SU-DHL-6 (cell line): ENCODE data around the gene TBP.

Experiments used
- H2AFZ ChIP-seq: fragments of 200-600 bp; sonication (generic); 2 replicates; pipeline ENCODE4 v1.6.1; 2014; ENCODE audit warnings: low read depth, mild to moderate bottlenecking, moderate library complexity, mixed read lengths, antibody characterized with exemption, low read length; ENCODE audit not compliant: severe bottlenecking
- H3F3A ChIP-seq: fragments of 200-600 bp; shearing (Covaris generic); 2 replicates; pipeline ENCODE4 v1.6.0; 2016; ENCODE audit warnings: antibody characterized with exemption, mild to moderate bottlenecking; ENCODE audit not compliant: insufficient read depth
- H3K27ac ChIP-seq: fragments of 200-600 bp; sonication (generic); 2 replicates; pipeline ENCODE4 v1.5.1; 2016; ENCODE audit warnings: low read depth, mild to moderate bottlenecking, low read length, moderate library complexity, mixed read lengths
- H3K27me3 ChIP-seq: fragments of 200-600 bp; sonication (generic), shearing (Covaris generic); 2 replicates; pipeline ENCODE4 v1.6.0; 2014; ENCODE audit warnings: mild to moderate bottlenecking, low read length
- H3K36me3 ChIP-seq: fragments of 200-600 bp; sonication (generic); 2 replicates; pipeline ENCODE4 v1.6.1; 2014; ENCODE audit warnings: mild to moderate bottlenecking, low read length, mixed read lengths
- H3K4me2 ChIP-seq: fragments of 300-600, 200-600 bp; shearing (Covaris generic), sonication (generic); 2 replicates; pipeline ENCODE4 v1.6.0; 2014; ENCODE audit warnings: low read length, low read depth, mild to moderate bottlenecking; ENCODE audit not compliant: poor library complexity, severe bottlenecking
- H3K4me3 ChIP-seq: fragments of 200-600 bp; sonication (generic); 2 replicates; pipeline ENCODE4 v1.5.1; 2014; ENCODE audit warnings: antibody characterized with exemption, low read length, mild to moderate bottlenecking, mixed read lengths; ENCODE audit not compliant: insufficient read depth, poor library complexity, severe bottlenecking
- H3K79me2 ChIP-seq: fragments of 200-600 bp; sonication (generic); 2 replicates; pipeline ENCODE4 v1.6.1; 2014; ENCODE audit warnings: mild to moderate bottlenecking, low read length, moderate library complexity; ENCODE audit not compliant: insufficient read depth
- H3K9ac ChIP-seq: fragments of 200-600 bp; sonication (generic); 2 replicates; pipeline ENCODE4 v1.7.0; 2014; ENCODE audit warnings: mild to moderate bottlenecking, low read length
- H3K9me2 ChIP-seq: fragments of 200-600 bp; sonication (generic); replicated peaks from 2 replicates; pipeline ENCODE4 v1.6.1; 2014; ENCODE audit warnings: low read length; ENCODE audit not compliant: insufficient read depth
- H3K9me3 ChIP-seq: fragments of 200-600 bp; sonication (generic); 2 replicates; pipeline ENCODE4 v1.6.1; 2014; ENCODE audit warnings: low read length, mixed read lengths; ENCODE audit not compliant: insufficient read depth
- H4K20me1 ChIP-seq: fragments of 200-600 bp; sonication (generic); 2 replicates; pipeline ENCODE4 v1.6.1; 2014; ENCODE audit warnings: low read depth, mild to moderate bottlenecking, antibody characterized with exemption, low read length, moderate library complexity, mixed read lengths
- EZH2phosphoT487 ChIP-seq: fragments of 200-600 bp; sonication (generic), shearing (Covaris generic); conservative IDR thresholded peaks from 2 replicates; pipeline ENCODE4 v1.6.1; 2018; ENCODE audit warnings: mild to moderate bottlenecking, antibody characterized with exemption, low read length, moderate library complexity, mixed read lengths
- TF ChIP-seq, protein P1 (sequence below): fragments of 200-600 bp; sonication (generic); IDR thresholded peaks from one replicate; pipeline ENCODE4 v1.5.1; 2017; ENCODE audit warnings: antibody characterized with exemption, mild to moderate bottlenecking, low read length, moderate library complexity; ENCODE audit not compliant: insufficient read depth, poor library complexity, severe bottlenecking

Gene TBP

DNA sequence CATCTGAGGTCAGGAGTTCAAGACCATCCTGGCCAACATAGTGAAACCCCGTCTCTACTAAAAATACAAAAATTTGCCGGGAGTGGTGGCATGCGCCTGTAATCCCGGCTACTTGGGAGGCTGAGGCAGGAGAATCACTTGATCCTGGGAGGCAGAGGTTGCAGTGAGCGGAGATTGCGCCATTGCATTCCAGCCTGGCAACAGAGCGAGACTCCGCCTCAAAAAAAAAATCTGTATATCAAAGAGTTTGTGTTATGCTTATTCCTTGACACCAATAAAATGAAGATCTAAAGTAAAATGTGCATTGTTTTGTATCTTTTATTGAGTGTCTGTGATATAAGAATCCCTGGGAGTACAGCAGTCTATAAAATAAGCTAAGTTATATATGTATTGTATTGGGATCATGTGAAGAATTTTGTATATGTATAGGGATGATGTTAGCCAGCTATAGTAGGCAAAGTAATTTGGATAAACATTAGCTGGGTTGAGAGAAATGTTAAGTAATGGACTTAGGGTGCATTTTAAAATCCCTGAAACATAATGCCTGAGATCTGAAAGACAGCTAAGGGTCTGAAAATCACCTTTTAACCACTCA is 10.9 kb downstream of the TBP start:
- Histone ChIP-seq H3F3A (no peaks in the 10 kb centered on the region; the same call in 1 of the 2 replicates), H3K4me2 (no peak overlapping the region), H3K9me2 (no peaks in the 10 kb centered on the region), H2AFZ (no peak overlapping the region), H3K9me3 (no peaks in the 10 kb centered on the region), H3K27ac (no peak overlapping the region), H3K36me3 (peaks cover 54% of the 10 kb centered on the region; the same call in 1 of the 2 replicates), H3K9ac (no peak overlapping the region), H4K20me1 (no peaks in the 10 kb centered on the region), H3K27me3 (no peaks in the 10 kb centered on the region), H3K4me3 (no peak overlapping the region), H3K79me2 (peaks cover 19% of the 10 kb centered on the region)
- TF ChIP-seq, protein P1, sequence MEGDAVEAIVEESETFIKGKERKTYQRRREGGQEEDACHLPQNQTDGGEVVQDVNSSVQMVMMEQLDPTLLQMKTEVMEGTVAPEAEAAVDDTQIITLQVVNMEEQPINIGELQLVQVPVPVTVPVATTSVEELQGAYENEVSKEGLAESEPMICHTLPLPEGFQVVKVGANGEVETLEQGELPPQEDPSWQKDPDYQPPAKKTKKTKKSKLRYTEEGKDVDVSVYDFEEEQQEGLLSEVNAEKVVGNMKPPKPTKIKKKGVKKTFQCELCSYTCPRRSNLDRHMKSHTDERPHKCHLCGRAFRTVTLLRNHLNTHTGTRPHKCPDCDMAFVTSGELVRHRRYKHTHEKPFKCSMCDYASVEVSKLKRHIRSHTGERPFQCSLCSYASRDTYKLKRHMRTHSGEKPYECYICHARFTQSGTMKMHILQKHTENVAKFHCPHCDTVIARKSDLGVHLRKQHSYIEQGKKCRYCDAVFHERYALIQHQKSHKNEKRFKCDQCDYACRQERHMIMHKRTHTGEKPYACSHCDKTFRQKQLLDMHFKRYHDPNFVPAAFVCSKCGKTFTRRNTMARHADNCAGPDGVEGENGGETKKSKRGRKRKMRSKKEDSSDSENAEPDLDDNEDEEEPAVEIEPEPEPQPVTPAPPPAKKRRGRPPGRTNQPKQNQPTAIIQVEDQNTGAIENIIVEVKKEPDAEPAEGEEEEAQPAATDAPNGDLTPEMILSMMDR = no peak
- no peak for TF ChIP-seq EZH2phosphoT487

DNA sequence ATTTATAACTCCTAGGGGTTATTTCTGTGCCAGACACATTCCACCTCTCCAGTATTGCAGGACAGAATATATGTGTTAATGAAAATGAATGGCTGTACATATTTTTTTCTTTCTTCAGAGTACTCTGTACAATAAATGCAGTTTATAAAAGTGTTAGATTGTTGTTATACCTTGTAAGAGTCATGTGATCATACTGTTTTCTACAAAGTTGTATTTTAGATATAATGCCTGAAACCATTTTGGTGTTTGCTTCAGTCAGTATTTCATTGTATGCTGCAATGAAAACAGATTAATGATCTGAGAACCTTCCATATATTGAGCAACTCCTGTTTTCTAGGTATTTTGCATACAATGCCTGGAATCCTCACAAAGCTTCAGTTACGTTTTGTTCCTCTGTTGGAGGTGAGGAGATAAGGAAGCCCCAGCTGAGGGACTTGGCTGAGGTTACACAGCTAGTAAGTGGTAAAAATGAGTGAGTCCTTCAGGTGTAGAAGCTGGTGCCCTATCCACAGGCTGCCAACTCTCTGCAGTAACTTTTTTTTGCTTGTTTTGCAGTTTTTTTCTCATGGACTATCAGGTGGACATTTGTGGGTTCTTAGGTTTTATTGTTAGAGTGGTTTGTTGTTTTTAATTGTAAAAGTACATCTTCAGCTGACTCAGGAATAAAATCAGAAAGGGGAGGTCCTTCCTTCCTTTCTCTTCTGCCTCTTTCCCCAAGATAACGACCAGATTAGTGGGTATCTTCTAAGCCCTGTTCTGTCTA is 18.7 kb downstream of the TBP start:
- H3K9me2 ChIP-seq = no peaks in the 10 kb centered on the region
- H3K27ac ChIP-seq = no peak overlapping the region
- H3K9ac ChIP-seq = no peak overlapping the region
- H3K79me2 ChIP-seq = no peaks in the 10 kb centered on the region
- no peak for TF ChIP-seq EZH2phosphoT487
- TF ChIP-seq, protein P1 = no peak
- H3K36me3 ChIP-seq = peaks cover 28% of the 10 kb centered on the region
- H4K20me1 ChIP-seq = no peaks in the 10 kb centered on the region
- peaks cover 24% of the 10 kb centered on the region for H3F3A ChIP-seq
- no peak overlapping the region for H2AFZ ChIP-seq
- no peaks in the 10 kb centered on the region for H3K27me3 ChIP-seq
- no peak overlapping the region for H3K4me3 ChIP-seq
- H3K9me3 ChIP-seq = no peaks in the 10 kb centered on the region
- no peak overlapping the region for H3K4me2 ChIP-seq

DNA sequence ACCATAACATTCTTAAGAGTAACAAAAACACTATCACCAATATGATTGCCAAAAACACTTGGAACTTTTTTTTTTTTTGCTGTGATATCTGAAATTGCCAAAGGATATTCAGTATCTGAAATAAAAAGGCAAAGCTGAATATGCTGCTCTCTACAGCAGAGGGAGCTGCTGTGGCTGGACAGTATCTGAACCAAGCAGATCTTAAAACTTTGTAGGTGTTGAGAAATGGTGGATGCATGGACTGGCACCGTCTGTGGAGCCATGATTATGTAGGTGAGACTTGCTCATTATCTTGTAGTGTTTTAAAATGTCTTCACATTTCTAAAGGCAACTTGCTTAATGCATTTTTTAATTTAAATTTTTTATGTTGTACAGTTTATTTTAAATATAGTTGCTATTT is 21.1 kb downstream of the TBP start:
- Histone ChIP-seq H2AFZ (no peak overlapping the region), H3K27ac (no peak overlapping the region), H3K4me3 (no peak overlapping the region), H4K20me1 (no peaks in the 10 kb centered on the region), H3K36me3 (peaks cover 22% of the 10 kb centered on the region), H3K9me2 (no peaks in the 10 kb centered on the region), H3K27me3 (no peaks in the 10 kb centered on the region), H3K4me2 (no peak overlapping the region), H3F3A (peaks cover 24% of the 10 kb centered on the region), H3K9me3 (no peaks in the 10 kb centered on the region), H3K79me2 (no peaks in the 10 kb centered on the region), H3K9ac (no peak overlapping the region)
- TF ChIP-seq, protein P1 = no peak
- TF ChIP-seq EZH2phosphoT487 = no peak
